Skeletal muscle tissue (tissue), 4 donors: ENCODE results near the gene SCNM1. TPM values are rescaled to one million over a fixed set of nuclear protein-coding genes. Genes with fewer than 3 reads are reported as not detected.

Experiments
- H3K27ac ChIP-seq: one replicate; pipeline ENCODE4 v1.7.0; 2013; ENCODE audit warnings: mild to moderate bottlenecking, low read depth, low read length, inconsistent platforms
- H3K27me3 ChIP-seq, 3 donors: one replicate each; pipeline ENCODE4 v1.7.0; 2013; ENCODE audit warnings: low read length in 3 of 3; ENCODE audit not compliant: control insufficient read depth in 3 of 3, insufficient read depth in 3 of 3
- H3K36me3 ChIP-seq, 3 donors: one replicate each; pipeline ENCODE4 v1.7.0; 2013; ENCODE audit warnings: low read length in 3 of 3; ENCODE audit not compliant: control insufficient read depth in 3 of 3, insufficient read depth in 3 of 3
- H3K4me1 ChIP-seq, 3 donors: one replicate each; pipeline ENCODE4 v1.7.0; 2013; ENCODE audit warnings: low read length in 3 of 3, mild to moderate bottlenecking in 3 of 3; ENCODE audit not compliant: control insufficient read depth in 3 of 3, insufficient read depth in 3 of 3
- H3K4me3 ChIP-seq, 3 donors: one replicate each; pipeline ENCODE4 v1.7.0; 2013; ENCODE audit warnings: low read length in 3 of 3
- H3K9ac ChIP-seq, 3 donors: one replicate each; pipeline ENCODE4 v1.7.0; 2013; ENCODE audit warnings: low read length in 3 of 3, mild to moderate bottlenecking in 3 of 3, moderate library complexity in 2 of 3, low read depth in 1 of 3
- H3K9me3 ChIP-seq, 3 donors: one replicate each; pipeline ENCODE4 v1.7.0; 2013; ENCODE audit warnings: low read length in 3 of 3; ENCODE audit not compliant: control insufficient read depth in 3 of 3
- total RNA-seq: library from RNA; depleted of rRNA; stranded (reverse); fragments of >200 nt; gene quantifications from one replicate; pipeline ENCODE4 v1.2.3, GENCODE V29; 2014
- donor health status: Osteomylitis.

Gene SCNM1
- total RNA-seq, 1 donor from 2014 or later = 24.5 TPM

DNA sequence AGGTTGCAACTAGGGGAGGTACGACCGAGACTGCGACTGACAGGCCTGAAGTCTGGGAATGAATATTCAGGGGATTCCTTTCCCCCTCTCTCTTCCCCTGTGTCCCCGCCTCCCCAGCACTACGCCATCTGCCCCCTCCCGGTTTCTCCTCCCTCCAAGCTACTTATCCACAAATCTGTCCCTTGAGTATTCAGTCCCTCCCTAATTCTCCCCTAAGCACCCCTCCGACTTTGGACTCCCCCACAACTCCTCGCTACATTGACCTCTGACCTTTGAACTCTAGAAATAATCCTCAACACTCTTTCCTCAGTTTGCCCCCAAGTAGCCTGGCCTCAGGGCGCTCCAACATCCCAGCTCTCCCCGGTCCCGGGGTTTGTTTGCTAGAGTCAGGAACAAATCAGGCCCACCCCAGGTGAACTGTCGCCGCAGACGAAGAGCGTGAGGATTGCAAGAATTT lies 635 bp upstream of the SCNM1 start:
- H3K4me1 ChIP-seq = peaks cover 42 to 54% (median 42%) of the 10 kb centered on the region in 3 donors
- H3K36me3 ChIP-seq = peaks cover 22 to 35% (median 23%) of the 10 kb centered on the region in 3 donors
- no peaks in the 10 kb centered on the region for H3K27me3 ChIP-seq
- peak overlapping the region; percentile 89 for H3K27ac ChIP-seq
- peak overlapping the region; percentile 83 to 97 (median 90) for H3K9ac ChIP-seq
- no peaks in the 10 kb centered on the region for H3K9me3 ChIP-seq
- peak overlapping the region; percentile 83 to 99 (median 99) for H3K4me3 ChIP-seq

DNA sequence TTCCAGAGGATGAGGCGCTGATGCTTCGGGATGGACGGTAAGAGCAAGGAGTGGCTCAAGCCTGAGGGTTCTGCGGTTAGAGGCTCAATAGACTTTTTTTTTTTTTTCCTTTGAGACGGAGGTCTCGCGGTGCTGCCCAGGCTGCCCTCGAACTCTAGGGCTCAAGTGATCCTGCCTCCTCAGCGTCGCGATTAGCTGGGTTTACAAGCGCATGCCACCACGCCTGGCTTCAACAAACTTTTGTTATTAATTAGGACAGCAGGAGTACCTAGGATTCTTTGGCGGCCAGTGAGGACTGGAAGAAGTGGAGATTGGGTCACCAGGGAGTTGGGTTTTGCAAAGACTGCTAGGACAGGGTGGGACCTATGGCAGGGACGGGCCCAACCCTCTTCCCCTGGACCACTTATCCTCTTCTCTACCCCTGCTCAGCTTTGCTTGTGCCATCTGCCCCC lies 587 bp downstream of the SCNM1 start:
- Histone ChIP-seq H3K4me3 (peak overlapping the region; percentile 83 to 99 (median 99)), H3K27ac (peak overlapping the region; percentile 79), H3K9me3 (no peaks in the 10 kb centered on the region), H3K36me3 (peaks cover 19 to 37% (median 26%) of the 10 kb centered on the region in 3 donors), H3K9ac (peak overlapping the region; percentile 82 to 97 (median 95)), H3K27me3 (no peaks in the 10 kb centered on the region), H3K4me1 (peaks cover 49 to 60% (median 50%) of the 10 kb centered on the region in 3 donors)

DNA sequence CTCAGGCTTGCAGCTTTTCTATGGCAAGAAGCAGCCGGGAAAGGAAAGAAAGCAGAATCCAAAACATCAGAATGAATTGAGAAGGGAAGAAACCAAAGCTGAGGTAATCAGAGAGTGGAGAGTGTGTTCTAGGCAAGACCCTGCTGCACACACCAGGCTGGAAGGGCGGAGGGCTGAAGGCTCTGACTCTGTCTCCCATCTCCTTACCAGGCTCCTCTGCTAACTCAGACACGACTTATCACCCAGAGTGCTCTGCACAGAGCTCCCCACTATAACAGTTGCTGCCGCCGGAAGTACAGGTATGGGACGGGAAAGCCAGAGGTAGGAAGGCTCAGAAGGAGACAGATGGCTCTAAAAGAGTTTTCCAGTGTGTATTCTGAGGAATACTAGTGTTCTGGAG lies 1.2 kb downstream of the SCNM1 start:
- Histone ChIP-seq H3K4me1 (peaks cover 55 to 65% (median 56%) of the 10 kb centered on the region in 3 donors), H3K27ac (peak overlapping the region; percentile 79), H3K9ac (peak overlapping the region; percentile 82 to 97 (median 95)), H3K9me3 (no peaks in the 10 kb centered on the region), H3K4me3 (peak overlapping the region; percentile 83 to 99 (median 99)), H3K36me3 (peaks cover 19 to 34% (median 26%) of the 10 kb centered on the region in 3 donors), H3K27me3 (no peaks in the 10 kb centered on the region)

DNA sequence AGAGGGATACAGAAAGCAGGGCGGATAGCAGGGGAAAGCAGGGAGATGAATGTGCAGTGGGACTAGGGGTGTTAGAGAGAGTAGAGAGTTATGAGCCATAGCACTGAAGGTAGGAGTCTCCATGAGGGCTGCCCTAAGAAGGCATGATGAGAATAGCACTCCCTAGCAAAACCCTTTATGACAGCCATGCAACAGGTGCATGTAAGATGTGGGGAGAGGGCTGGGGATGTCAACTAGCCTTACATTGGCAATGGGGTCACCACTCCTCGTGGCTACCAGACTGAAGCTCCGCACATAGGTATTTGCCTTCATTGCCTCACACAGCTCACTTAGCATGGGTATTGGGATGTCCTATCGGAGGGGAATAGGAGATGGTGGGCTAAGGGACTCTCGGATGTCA lies 5.2 kb downstream of the SCNM1 start:
- peaks cover 52 to 70% (median 58%) of the 10 kb centered on the region in 3 donors for H3K4me1 ChIP-seq
- H3K9ac ChIP-seq = peak overlapping the region; percentile 25 to 92 (median 69)
- H3K36me3 ChIP-seq = peaks cover 39 to 42% (median 40%) of the 10 kb centered on the region in 3 donors
- no peaks in the 10 kb centered on the region for H3K27me3 ChIP-seq
- H3K9me3 ChIP-seq = no peaks in the 10 kb centered on the region
- peak overlapping the region; percentile 44 to 67 (median 67) for H3K4me3 ChIP-seq
- peak overlapping the region; percentile 93 for H3K27ac ChIP-seq

DNA sequence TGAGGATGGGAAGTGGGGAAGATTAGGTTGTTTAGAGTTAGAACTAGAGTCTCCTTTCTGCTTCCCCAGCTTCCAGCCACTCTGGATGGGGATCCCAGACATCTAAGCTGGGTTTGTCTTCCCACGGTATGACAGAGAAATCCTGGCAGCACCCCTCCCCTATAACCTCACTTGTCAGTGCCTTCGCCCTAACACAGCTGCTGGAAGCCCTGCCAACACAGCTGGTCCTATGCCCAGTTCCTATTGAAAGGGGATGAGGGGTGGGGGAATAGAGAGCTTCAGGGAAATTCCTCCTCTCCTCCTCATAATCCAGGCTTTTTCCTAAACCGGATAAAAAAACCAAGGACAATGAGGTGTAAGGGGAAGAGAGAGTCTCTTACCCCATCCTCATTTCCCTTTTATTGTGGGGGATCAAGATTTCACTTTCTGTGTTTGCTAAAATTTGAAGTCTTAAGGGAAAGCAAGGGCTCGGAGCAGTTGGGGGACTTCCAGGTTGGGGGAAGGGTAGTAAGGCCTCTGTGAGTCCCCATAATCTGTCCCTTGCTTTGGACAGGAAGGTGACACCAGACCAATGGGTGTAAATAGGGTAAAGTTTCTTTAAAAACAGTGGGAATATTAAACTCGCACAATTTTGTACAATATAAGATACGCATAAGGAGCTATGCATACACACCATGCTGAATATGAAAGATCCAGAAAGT lies 9.2 kb downstream of the SCNM1 start:
- Histone ChIP-seq H3K9ac (peak overlapping the region; percentile 80 to 92 (median 90)), H3K4me3 (peak overlapping the region; percentile 68 to 90 (median 90)), H3K27ac (peak overlapping the region; percentile 90), H3K9me3 (no peaks in the 10 kb centered on the region), H3K27me3 (no peaks in the 10 kb centered on the region), H3K36me3 (peaks cover 48 to 60% (median 48%) of the 10 kb centered on the region in 3 donors), H3K4me1 (peaks cover 27 to 40% (median 36%) of the 10 kb centered on the region in 3 donors)

DNA sequence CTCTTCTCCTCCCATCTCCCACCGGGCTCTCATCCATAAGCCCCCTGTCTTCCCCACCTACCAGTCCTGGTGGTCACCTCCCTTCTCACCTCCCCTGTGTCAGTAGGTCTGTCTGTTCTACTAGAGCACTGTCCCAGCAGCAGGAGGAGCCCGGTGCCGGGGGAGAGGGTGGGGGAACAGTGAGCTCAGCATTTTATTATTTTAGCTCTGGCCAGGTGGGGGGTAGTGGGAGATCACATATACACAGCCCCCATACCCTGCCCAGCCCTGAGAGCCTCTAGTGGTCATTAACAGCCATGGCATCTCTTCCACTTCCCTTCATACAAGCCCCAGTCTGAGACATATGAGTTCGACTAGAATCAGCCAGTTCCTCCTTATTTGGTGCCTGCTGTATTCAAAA lies 9.9 kb downstream of the SCNM1 start, which contains the start of gene TMOD4:
TSS of gene TMOD4 (minus strand) at position 119 of the 400 bp plus-strand sequence. CDS start 1,106 bp downstream, outside the sequence.
- Histone ChIP-seq H3K4me3 (peak within 1 kb of the TSS; percentile 68 to 90 (median 90)), H3K4me1 (peaks cover 21 to 34% (median 29%) of the 10 kb centered on the region in 3 donors), H3K36me3 (peaks cover 46 to 60% (median 54%) of the 10 kb centered on the region in 3 donors), H3K27ac (peak within 1 kb of the TSS; percentile 90), H3K9me3 (no peaks in the 10 kb centered on the region), H3K9ac (peak within 1 kb of the TSS; percentile 80 to 92 (median 90)), H3K27me3 (no peaks in the 10 kb centered on the region)

DNA sequence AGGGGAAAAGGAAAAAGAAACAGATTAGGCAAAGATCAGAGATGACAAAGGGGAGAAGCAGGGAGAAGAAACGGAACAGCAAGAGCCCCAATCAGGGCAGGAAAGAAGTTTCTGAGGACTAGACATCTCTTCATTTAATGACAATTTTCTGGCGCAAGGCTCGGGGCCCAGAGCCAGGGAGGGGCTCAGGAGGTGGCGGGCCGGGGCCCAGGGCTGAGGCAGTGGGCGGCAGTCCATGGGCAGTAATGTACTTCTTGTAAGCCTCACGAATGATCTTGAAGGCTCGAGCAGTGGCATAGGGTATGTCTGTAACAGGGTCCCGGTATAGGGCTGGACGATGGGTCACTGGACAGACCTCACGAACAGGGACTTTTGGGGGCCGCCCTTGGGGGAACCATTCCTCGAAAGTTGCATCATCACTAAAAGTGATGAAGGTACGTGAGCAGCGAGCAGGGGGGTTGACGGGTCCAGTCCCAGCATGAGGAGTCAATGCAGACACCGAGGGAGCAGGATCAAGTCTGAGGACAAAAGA lies 10.6 kb downstream of the SCNM1 start:
- H3K36me3 ChIP-seq = peaks cover 45 to 59% (median 55%) of the 10 kb centered on the region in 3 donors
- peak overlapping the region; percentile 90 for H3K27ac ChIP-seq
- H3K9me3 ChIP-seq = no peaks in the 10 kb centered on the region

DNA sequence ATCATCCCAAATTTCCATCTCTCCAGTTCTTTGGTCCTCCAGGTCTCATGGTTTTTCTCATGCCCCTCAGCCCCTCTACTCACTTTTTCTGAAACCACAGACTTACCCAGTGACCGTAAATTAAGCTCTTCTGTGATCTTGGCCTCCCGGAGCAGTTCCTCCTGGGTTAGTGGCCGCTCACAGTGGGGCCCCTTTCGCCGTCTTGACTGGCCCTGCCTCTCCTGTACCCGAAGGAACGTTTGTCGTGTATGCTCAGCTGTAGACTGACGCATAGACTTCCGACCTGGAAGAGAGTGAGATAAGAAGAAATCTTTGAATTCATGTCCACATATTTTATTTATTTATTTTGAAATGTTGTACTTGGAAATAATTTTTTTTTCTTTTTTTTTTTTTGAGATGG lies 18.3 kb downstream of the SCNM1 start:
- H3K9me3 ChIP-seq = no peaks in the 10 kb centered on the region
- H3K36me3 ChIP-seq = peaks cover 40 to 57% (median 49%) of the 10 kb centered on the region in 3 donors
- no peak overlapping the region for H3K9ac ChIP-seq
- H3K27me3 ChIP-seq = no peaks in the 10 kb centered on the region
- no peak overlapping the region for H3K27ac ChIP-seq
- peaks cover 22 to 28% (median 28%) of the 10 kb centered on the region in 3 donors for H3K4me1 ChIP-seq
- H3K4me3 ChIP-seq = no peak overlapping the region

More for the DNA sequence above, 10.6 kb downstream of the SCNM1 start:
- no peaks in the 10 kb centered on the region for H3K27me3 ChIP-seq
- H3K9ac ChIP-seq = peak overlapping the region in 2 of 3 donors; percentile 33 to 92
- peaks cover 14 to 26% (median 22%) of the 10 kb centered on the region in 3 donors for H3K4me1 ChIP-seq
- no peak overlapping the region for H3K4me3 ChIP-seq

DNA sequence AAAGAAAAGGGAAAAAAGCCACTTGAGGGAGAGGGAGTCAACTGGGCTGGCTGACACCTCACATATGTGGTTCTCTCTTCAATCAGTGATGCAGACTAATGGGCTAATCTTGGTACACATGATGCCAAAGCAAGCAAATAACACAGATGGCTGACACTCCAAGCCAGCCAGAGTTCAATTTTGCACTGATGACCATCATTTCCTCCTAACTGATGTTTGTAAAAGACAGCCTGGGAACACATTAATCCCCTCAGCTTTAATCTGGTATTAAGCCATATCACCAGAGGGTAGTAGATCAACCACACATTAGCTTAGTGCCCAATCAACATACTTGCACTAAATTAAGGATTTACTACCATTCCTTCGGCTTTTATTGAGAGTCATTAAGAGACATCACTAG lies 21.3 kb downstream of the SCNM1 start:
- no peaks in the 10 kb centered on the region for H3K27me3 ChIP-seq
- H3K36me3 ChIP-seq = peaks cover 20 to 34% (median 31%) of the 10 kb centered on the region in 3 donors
- H3K27ac ChIP-seq = peak overlapping the region; percentile 82
- H3K9me3 ChIP-seq = no peaks in the 10 kb centered on the region
- no peak overlapping the region for H3K4me3 ChIP-seq
- H3K4me1 ChIP-seq = peaks cover 24 to 32% (median 30%) of the 10 kb centered on the region in 3 donors
- H3K9ac ChIP-seq = peak overlapping the region in 2 of 3 donors; percentile 34 to 42
